OCI-LY1 (cell line): ENCODE data around the gene ACVR2B.

Source experiments
- H2AFZ ChIP-seq: fragments of 200-600 bp; sonication (generic), shearing (Covaris generic); 2 replicates; pipeline ENCODE4 v1.6.0; 2014; ENCODE audit warnings: antibody characterized with exemption, mild to moderate bottlenecking, low read length
- H3F3A ChIP-seq: fragments of 200-600 bp; sonication (generic), shearing (Covaris generic); 2 replicates; pipeline ENCODE4 v1.6.0; 2014; ENCODE audit warnings: mild to moderate bottlenecking, antibody characterized with exemption, low read length, moderate library complexity; ENCODE audit not compliant: insufficient read depth
- H3K27ac ChIP-seq: fragments of 200-600 bp; sonication (generic); 2 replicates; pipeline ENCODE4 v1.5.1; 2014; ENCODE audit warnings: low read length, mixed run types, mild to moderate bottlenecking, low read depth; ENCODE audit not compliant: poor library complexity, severe bottlenecking
- H3K27me3 ChIP-seq: fragments of 200-600 bp; sonication (generic); 2 replicates; pipeline ENCODE4 v1.6.0; 2014; ENCODE audit warnings: antibody characterized with exemption, mild to moderate bottlenecking, low read length, moderate library complexity; ENCODE audit not compliant: insufficient read depth
- H3K36me3 ChIP-seq: fragments of 200-600 bp; sonication (generic); 2 replicates; pipeline ENCODE4 v1.6.1; 2014; ENCODE audit warnings: mild to moderate bottlenecking, antibody characterized with exemption, low read length, moderate library complexity, mixed read lengths; ENCODE audit not compliant: insufficient read depth
- H3K4me1 ChIP-seq: fragments of 200-600 bp; sonication (generic); 2 replicates; pipeline ENCODE4 v1.5.1; 2014; ENCODE audit warnings: mild to moderate bottlenecking, low read length, moderate library complexity; ENCODE audit not compliant: insufficient read depth, severe bottlenecking
- H3K4me2 ChIP-seq: fragments of 200-600 bp; sonication (generic), shearing (Covaris generic); 2 replicates; pipeline ENCODE4 v1.6.1; 2014; ENCODE audit warnings: low read length
- H3K4me3 ChIP-seq: fragments of 200-600 bp; sonication (generic); 2 replicates; pipeline ENCODE4 v1.5.1; 2014; ENCODE audit warnings: low read length, low read depth, mild to moderate bottlenecking, mixed read lengths; ENCODE audit not compliant: poor library complexity, severe bottlenecking
- H3K79me2 ChIP-seq: fragments of 200-600 bp; shearing (Covaris generic); 2 replicates; pipeline ENCODE4 v1.6.1; 2016; ENCODE audit warnings: mixed run types, low read length, mixed read lengths; ENCODE audit not compliant: insufficient read depth
- H3K9ac ChIP-seq: fragments of 200-600 bp; sonication (generic), shearing (Covaris generic); 2 replicates; pipeline ENCODE4 v1.6.1; 2014; ENCODE audit warnings: mild to moderate bottlenecking, low read length, mixed read lengths
- H3K9me2 ChIP-seq: fragments of 200-600 bp; sonication (generic), shearing (Covaris generic); 2 replicates; pipeline ENCODE4 v1.6.1; 2014; ENCODE audit warnings: low read depth, mild to moderate bottlenecking, low read length, mixed read lengths
- H3K9me3 ChIP-seq: fragments of 200-600 bp; shearing (Covaris generic); 2 replicates; pipeline ENCODE4 v1.6.1; 2014; ENCODE audit warnings: low read length, mixed read lengths
- H4K20me1 ChIP-seq: fragments of 200-600 bp; sonication (generic), shearing (Covaris generic); 2 replicates; pipeline ENCODE4 v1.6.0; 2016; ENCODE audit warnings: mild to moderate bottlenecking, low read length; ENCODE audit not compliant: insufficient read depth
- EZH2 ChIP-seq: fragments of 200-600 bp; sonication (generic), shearing (Covaris generic); IDR thresholded peaks from 2 replicates; pipeline ENCODE4 v1.8.0; 2017; ENCODE audit warnings: borderline replicate concordance, mixed run types, mild to moderate bottlenecking, antibody characterized with exemption, low read length, moderate library complexity, mixed read lengths
- TF ChIP-seq, protein P1 (sequence below): fragments of 200-600 bp; sonication (generic), shearing (Covaris generic); IDR thresholded peaks from 2 replicates; pipeline ENCODE4 v1.5.1; 2017; ENCODE audit warnings: mild to moderate bottlenecking, antibody characterized with exemption, low read length, moderate library complexity, mixed read lengths

Gene ACVR2B

DNA sequence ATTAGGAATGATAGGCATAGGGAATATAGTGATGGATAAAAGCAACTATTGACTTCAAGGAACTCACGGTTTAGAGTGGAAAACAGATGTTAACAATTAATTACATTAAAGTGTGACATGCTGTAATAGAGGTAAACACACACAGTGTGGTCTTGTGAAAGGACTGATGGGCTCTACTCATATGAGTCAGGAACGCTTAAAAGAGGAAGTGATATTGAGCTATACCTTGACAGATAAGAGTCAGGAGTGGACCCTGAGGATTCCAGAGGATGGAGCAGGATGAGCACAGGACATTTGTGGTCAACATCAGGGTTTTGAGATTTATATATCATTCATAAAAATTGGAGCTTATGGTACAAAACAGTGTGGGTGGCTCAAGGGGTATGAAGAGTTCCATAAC lies 53.4 kb downstream of the ACVR2B start:
- Histone ChIP-seq H2AFZ (no peak overlapping the region), H4K20me1 (no peaks in the 10 kb centered on the region)

DNA sequence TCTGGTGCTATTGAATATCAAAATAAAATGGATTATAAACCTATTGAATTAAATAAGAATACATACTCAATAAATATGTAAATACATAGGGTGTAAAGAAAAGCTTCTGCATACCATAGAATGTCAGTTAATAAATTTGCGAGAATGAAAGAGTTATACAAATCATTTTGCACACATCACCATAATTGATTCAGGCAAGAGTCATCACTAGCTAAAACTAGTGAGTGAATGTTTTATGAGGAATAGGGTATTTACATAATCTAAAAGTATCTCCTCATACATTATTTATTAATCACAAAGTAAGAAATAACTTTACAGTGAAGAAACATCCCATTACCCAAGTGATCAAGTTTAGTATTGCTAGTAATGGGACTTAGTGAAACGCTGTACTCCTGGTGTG lies 56.0 kb downstream of the ACVR2B start:
- H3K9me3 ChIP-seq: no peaks in the 10 kb centered on the region
- no peak overlapping the region for H3K4me2 ChIP-seq
- no peaks in the 10 kb centered on the region for H3K79me2 ChIP-seq
- H3K9ac ChIP-seq: no peak overlapping the region
- H2AFZ ChIP-seq: no peak overlapping the region
- H3K27me3 ChIP-seq: no peaks in the 10 kb centered on the region
- no peak overlapping the region for H3K4me3 ChIP-seq
- H4K20me1 ChIP-seq: no peaks in the 10 kb centered on the region
- H3K4me1 ChIP-seq: no peaks in the 10 kb centered on the region
- H3K9me2 ChIP-seq: no peaks in the 10 kb centered on the region
- no peak overlapping the region for H3K27ac ChIP-seq
- H3F3A ChIP-seq: no peaks in the 10 kb centered on the region
- peaks cover 55% of the 10 kb centered on the region; the same call in 1 of the 2 replicates for H3K36me3 ChIP-seq
- no peak for TF ChIP-seq EZH2

More for the DNA sequence above, 53.4 kb downstream of the ACVR2B start:
- Histone ChIP-seq H3K27ac (no peak overlapping the region), H3K4me1 (no peaks in the 10 kb centered on the region), H3K9me2 (no peaks in the 10 kb centered on the region), H3K36me3 (peaks cover 71% of the 10 kb centered on the region; the same call in 1 of the 2 replicates), H3K27me3 (no peaks in the 10 kb centered on the region), H3K9me3 (no peaks in the 10 kb centered on the region), H3K79me2 (no peaks in the 10 kb centered on the region), H3K9ac (no peak overlapping the region), H3K4me3 (no peak overlapping the region), H3K4me2 (no peak overlapping the region), H3F3A (no peaks in the 10 kb centered on the region)
- TF ChIP-seq, protein P1, sequence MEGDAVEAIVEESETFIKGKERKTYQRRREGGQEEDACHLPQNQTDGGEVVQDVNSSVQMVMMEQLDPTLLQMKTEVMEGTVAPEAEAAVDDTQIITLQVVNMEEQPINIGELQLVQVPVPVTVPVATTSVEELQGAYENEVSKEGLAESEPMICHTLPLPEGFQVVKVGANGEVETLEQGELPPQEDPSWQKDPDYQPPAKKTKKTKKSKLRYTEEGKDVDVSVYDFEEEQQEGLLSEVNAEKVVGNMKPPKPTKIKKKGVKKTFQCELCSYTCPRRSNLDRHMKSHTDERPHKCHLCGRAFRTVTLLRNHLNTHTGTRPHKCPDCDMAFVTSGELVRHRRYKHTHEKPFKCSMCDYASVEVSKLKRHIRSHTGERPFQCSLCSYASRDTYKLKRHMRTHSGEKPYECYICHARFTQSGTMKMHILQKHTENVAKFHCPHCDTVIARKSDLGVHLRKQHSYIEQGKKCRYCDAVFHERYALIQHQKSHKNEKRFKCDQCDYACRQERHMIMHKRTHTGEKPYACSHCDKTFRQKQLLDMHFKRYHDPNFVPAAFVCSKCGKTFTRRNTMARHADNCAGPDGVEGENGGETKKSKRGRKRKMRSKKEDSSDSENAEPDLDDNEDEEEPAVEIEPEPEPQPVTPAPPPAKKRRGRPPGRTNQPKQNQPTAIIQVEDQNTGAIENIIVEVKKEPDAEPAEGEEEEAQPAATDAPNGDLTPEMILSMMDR: no peak
- no peak for TF ChIP-seq EZH2

DNA sequence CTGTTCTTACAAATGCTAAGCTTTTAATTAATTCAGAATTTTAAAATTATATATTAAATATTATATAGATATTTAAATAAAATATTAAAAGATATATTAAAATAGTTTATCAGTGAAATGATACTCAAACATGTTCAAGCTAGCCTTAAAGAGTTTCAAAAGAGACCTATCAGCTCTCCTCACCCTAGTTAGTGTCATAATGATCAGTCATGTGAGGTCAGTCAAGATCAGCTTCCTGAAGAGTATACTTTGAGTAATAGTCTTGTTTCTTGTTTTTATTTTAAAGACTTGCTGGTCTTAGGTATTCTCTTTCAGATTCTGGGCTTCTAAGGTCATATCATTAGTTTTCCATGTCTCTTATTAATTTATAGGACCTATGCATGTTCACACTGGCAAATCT lies 56.9 kb downstream of the ACVR2B start:
- Histone ChIP-seq H3K9ac (no peak overlapping the region), H3K4me3 (no peak overlapping the region), H3F3A (no peaks in the 10 kb centered on the region), H3K79me2 (no peaks in the 10 kb centered on the region), H3K9me2 (no peaks in the 10 kb centered on the region), H3K36me3 (peaks cover 47% of the 10 kb centered on the region; the same call in 1 of the 2 replicates), H3K27ac (no peak overlapping the region), H2AFZ (no peak overlapping the region), H3K4me2 (no peak overlapping the region), H3K4me1 (no peaks in the 10 kb centered on the region), H3K27me3 (no peaks in the 10 kb centered on the region), H4K20me1 (no peaks in the 10 kb centered on the region), H3K9me3 (no peaks in the 10 kb centered on the region)
- no peak for TF ChIP-seq EZH2
- TF ChIP-seq, protein P1: no peak

DNA sequence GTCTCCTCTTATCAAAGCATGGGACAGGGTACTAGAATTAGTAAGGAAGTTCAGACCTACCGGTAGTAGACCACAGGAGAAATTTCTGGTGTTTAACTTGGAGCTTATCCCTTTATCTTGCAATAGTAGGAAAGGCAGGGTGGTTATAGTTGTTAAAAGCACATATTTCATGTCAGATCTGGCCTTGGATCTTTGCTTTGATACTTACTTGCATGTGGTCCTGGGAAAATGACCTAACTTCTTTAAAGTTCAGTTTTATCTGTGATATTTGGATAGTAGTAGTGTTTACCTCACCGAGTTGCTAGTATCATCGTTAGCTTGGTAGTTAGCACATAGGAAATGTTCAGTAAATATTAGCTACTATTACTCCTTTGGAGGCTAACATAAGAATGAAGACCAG lies 57.9 kb downstream of the ACVR2B start:
- no peak overlapping the region for H2AFZ ChIP-seq
- TF ChIP-seq, protein P1: no peak
- TF ChIP-seq EZH2: no peak
- H3K9me2 ChIP-seq: no peaks in the 10 kb centered on the region
- H3K36me3 ChIP-seq: peaks cover 41% of the 10 kb centered on the region; the same call in 1 of the 2 replicates
- no peak overlapping the region for H3K4me3 ChIP-seq
- H3K27me3 ChIP-seq: no peaks in the 10 kb centered on the region
- H4K20me1 ChIP-seq: no peaks in the 10 kb centered on the region
- H3K9ac ChIP-seq: no peak overlapping the region
- H3F3A ChIP-seq: no peaks in the 10 kb centered on the region
- H3K9me3 ChIP-seq: no peaks in the 10 kb centered on the region
- no peaks in the 10 kb centered on the region for H3K4me1 ChIP-seq
- no peaks in the 10 kb centered on the region for H3K79me2 ChIP-seq
- no peak overlapping the region for H3K4me2 ChIP-seq
- H3K27ac ChIP-seq: no peak overlapping the region
